NCI-H524 treated with DMSO at 0.1 percent for 48 hours (cell line): Measurements from ENCODE around the gene BCAR1.
"Not testable (repeated sequence)": the region's sequence is repeated elsewhere in the genome, so short reads cannot be mapped to it uniquely, and the experiment has no call there.

Experiments
- DNase-seq: peaks from one replicate; lab custom pipeline; 2025; lab: John Stamatoyannopoulos, UW

BCAR1 gene, protein sequence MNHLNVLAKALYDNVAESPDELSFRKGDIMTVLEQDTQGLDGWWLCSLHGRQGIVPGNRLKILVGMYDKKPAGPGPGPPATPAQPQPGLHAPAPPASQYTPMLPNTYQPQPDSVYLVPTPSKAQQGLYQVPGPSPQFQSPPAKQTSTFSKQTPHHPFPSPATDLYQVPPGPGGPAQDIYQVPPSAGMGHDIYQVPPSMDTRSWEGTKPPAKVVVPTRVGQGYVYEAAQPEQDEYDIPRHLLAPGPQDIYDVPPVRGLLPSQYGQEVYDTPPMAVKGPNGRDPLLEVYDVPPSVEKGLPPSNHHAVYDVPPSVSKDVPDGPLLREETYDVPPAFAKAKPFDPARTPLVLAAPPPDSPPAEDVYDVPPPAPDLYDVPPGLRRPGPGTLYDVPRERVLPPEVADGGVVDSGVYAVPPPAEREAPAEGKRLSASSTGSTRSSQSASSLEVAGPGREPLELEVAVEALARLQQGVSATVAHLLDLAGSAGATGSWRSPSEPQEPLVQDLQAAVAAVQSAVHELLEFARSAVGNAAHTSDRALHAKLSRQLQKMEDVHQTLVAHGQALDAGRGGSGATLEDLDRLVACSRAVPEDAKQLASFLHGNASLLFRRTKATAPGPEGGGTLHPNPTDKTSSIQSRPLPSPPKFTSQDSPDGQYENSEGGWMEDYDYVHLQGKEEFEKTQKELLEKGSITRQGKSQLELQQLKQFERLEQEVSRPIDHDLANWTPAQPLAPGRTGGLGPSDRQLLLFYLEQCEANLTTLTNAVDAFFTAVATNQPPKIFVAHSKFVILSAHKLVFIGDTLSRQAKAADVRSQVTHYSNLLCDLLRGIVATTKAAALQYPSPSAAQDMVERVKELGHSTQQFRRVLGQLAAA

DNA sequence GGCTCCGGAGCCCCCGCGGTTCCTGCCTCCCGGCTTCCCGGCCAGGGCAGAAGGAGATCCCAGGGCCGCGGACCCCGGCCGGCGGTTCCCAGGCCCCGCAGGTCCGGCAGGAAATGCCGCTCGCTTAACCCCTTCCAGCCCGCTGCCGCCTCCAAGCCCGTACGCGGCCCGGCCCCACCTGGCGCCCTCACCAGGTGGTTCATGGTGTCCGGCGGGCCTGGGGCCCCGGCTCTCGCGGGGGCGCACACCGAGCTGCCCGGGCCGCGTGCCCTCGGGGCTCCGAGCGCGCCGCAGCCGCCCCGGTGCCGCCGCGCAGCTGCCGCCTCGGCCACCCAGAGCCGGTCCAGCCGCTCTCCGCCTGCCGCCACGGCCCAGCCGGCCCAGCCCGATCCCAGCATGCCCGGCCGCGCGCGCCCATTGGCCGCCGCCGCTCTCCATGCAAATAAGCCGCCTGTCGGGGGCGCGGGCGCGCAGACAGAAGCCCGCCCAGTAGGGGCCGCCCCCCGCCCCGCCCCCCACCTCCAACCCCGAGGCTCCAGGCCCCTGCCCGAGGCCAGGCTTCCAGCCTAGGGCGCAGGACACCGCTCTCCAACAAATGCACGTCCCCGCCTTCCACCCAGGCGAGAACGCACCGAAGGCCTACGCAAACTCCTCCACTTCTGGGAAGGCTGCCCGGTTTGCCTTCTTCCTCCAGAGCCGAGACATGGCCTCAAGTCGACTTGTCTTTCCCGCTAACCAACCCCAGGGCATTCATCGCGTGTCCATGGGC is at the start of gene BCAR1:
BCAR1 (minus strand) TSS at position 345 of the 769 bp plus-strand sequence; CDS start at position 203, 142 bp downstream.
- peak; percentile 23 for DNase-seq

DNA sequence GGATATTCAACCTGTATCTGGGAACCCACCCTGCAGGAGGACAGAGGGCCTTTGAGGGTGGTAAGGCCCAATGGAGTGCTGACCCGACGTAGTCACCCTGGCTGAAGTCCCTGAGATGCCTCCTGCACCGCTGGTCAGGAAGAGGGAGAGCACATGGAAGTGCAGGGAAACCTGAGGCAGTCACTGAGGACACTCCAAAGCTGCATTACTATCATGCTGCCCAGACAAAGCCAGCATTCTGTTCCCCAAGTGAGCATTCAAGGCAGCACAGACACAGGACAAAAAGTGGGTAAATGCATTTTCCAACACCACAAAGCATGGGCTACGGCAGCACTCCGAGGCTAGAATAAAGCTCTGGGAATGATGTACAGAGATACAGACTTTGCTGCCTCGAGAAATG is 46.8 kb upstream of the BCAR1 start:
- no peak for DNase-seq

DNA sequence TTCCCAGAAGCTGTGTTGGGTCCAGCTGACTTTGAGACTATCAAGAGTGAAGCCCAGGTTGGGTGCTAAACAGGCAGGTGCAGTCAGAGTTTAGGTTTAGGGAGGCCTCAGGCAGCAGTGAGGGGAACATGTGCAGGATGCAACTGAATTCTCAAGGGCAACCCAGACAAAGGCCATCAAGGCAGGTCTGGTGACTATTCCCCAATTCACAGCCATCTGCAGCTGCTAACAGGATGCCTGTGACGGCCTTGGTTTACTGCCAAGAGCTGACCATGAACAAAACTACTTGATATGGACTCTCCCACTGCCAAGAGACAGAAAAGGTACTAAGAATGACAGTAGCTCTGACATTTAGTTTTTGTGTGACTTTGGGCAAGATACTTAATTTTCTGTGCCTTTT is 45.2 kb upstream of the BCAR1 start:
- no peak for DNase-seq

DNA sequence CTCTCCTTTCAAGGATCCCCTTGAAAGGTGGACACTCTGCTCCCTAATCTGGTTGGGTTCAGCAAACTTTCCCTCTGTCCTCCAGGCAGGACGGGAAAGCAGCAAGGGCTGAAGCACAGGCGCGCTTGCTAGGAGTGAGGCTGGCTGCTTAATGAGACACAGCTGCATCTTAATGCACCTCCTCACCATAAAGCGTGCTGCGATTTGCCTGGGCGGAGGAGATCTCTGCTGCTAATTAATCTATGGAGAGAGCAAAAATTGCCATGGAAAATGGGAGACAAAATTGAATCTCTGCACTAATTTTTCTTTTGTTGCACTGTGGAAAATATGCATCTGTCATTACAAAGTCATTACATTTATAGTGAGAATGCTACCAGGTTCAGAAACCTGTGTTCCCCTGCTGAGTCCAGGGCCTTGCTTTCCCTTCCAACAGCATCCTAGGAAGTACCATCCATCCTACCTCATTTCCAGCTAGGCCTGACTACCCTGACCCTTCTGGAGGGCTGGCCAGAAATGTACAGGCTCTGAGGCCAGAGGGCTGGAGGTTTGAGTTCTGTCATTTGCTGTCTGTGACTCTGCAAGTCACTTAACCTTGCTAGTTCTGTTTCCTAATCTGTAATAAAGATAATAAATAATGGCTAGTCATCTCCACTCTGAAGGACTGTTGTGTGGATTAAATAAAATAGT is 43.5 kb upstream of the BCAR1 start:
- no peak for DNase-seq

DNA sequence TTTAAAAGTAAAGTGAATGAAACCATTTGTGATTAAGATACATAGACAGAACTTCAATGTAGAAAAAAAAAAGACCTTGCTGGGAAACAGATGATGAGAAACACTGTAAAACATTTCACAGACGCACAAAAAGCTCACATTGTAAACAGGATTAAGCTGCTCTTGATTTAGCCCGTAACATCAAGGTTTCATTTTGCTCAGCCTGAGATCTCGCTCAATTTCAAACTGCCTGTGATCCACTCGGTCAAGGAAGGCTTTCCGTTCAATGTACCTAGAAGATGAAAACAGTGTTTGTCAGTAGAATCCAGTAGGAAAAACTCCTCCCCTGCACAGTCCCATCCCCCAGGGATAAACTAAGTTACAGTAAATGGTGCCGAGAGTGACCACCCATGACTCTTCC is 42.3 kb upstream of the BCAR1 start:
- DNase-seq: no peak

DNA sequence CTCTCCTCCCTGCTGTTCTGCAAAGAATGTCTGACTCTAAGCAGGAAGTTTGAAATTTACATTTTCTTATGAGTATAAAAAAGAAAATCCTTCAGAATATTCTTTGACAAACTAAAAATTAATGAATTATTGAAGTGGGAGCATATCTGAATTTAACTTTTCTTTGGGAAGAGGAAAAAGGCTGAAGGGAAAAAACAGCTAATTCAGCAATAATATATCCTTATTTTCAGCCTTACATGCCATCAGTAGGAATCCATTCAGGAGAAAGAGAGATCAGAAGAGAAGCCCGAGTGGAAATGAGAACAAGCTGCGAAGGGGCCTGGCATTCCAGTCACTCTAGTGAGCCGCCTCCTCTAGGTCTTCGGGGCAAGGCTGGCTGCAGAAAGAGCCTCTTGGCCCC is 41.7 kb upstream of the BCAR1 start:
- no peak for DNase-seq

DNA sequence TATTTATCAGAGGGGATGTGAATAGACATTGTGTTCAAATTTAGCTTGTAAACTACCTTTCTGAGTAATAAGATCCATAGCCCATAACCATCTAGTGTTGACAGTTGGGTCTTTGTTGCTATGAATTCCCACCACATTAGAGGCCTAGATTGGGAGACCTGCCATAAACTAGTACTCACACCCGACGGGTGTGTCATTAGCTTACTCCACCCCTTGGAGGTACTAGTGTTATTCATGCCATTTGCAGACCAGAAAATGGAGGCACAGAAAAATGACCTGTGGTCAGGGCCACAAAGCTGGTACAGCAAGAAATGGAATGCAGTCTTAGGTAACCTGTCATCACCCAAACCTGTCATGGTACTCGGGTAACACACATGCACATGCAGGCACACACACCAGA is 41.3 kb upstream of the BCAR1 start:
- DNase-seq: no peak

DNA sequence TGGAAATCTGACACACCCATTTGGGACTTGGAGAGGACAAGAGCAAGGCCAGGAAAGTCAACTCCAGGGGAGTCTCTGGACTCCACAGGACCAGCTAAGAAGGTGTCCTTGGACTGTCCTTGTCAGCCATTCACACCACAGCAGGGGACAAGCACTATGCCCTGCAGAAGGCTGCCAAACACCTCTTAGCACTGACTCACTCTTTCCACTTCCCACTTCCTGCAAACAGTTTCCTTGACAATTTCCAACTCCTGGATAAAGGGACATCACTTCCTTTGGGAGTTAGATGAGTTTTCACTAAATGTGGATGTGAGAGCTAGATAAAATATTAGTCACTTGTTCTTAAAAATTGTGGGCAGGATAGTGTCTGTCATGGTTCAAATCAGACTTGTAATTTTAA is 37.8 kb upstream of the BCAR1 start:
- DNase-seq: no peak

DNA sequence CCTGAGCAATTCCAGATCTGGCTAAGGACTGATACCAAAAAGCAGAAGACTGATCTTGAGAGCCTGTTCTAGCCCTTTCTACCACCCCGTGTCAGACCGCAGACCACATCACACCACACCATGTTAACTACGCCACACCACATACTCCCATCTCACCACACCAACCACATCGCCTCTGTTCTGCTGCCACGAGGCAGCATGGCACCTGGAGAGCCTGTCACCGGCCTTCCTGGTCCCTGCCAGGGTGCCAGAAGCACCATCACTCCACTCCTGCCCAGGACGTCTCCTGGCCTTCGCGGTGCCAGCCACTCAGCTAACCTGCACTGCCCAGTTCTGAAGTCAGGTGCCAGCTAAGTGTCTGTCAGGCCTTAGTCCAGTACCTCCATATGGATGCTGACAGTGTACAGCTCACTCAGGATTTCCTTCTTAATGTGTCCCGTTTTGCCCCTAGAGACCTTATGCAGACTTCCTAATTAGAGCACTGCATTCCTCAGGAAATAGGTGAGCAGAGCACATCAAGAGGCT is 37.2 kb upstream of the BCAR1 start:
- DNase-seq: no peak

DNA sequence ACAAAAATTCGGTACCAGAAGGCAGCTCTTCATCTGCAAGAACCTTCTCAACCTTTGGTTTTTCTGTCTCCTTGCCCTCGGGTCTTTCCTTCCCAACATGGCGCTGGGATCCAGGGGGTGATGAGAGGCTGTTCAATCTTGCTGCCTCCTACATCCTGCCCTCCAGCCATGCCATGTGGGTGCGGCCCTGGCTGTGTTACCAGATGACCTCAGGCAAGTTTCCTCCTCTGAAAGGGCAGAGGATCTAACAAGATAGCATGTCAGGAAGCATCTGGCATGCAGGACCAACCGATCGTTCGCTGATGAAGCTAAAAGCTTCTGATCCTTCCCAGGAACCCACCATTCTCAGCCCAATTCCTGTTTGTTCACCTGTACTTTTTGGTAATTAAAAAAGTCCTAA is 36.8 kb upstream of the BCAR1 start:
- DNase-seq: no peak

DNA sequence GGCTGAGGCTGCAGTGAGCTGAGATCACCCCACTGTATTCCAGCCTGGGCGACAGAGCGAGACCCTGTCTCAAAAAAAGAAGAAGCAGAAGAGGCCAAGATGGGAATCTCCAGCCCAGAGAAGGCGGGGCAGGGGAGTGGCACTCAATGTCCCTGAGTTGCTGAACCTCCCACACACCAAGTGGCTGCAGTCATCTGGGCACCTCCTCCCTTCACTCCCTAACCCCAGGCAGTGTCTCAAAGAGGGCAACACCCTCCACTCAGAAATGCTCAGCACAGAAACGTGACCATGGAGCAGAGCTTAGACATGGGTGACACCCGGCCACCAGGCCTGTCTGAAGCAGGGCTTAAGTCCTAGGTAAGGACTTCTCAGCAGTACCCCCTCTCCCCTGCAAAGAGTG is 36.3 kb upstream of the BCAR1 start:
- no peak for DNase-seq

DNA sequence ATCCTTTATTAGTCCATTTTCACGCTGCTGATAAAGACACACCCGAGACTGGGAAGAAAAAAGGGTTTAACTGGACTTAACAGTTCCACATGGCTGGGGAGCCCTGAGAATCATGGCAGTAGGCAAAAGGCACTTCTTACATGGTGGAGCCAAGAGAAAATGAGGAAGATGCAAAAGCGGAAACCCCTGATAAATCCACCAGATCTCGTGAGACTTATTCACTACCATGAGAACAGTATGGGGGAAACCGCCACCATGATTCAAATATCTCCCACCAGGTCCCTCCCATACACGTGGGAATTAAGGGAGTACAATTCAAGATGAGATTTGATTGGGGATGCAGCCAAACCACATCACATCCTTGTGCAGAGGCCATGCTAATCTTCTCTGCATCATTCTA is 35.0 kb upstream of the BCAR1 start:
- no peak for DNase-seq

DNA sequence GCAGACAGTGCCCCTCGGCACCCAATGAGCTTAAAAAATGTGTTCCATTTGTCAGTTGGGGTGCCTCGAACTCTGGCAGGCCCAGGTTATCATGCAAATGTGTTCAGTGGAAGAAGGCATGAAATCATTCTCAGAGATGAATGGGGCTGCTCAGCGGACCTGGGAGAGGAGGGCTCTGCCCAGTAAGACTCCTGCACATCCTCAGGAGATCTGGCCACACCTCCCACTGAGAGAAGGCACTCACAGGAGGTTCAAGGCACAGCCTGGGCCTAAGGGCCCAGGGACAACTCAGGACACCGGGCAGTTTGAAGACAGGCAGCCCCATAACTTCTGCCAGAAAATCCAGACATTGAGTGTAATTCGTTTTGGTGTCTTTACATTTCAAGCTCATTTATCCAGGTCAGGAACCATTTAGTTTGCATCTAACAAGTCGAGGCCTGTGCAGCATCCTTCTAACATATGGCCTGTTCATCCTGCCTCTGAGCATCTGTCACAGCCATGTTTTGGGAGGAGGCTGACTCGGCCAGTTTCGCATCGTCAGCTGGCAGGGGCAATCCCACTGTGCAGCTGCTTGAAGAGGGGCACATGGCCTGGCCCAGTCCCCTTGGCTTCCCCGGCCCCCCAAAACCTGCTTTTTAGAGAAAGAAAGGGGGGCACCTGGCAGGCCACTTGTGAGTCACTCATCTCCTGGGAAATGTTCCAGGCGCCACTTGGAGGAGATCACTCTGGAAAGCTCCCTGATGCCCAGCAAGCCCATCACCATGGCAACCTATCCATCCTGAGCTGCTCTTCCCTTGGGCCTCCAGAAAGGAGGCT is 31.2 kb upstream of the BCAR1 start:
- DNase-seq: peak; percentile 99

DNA sequence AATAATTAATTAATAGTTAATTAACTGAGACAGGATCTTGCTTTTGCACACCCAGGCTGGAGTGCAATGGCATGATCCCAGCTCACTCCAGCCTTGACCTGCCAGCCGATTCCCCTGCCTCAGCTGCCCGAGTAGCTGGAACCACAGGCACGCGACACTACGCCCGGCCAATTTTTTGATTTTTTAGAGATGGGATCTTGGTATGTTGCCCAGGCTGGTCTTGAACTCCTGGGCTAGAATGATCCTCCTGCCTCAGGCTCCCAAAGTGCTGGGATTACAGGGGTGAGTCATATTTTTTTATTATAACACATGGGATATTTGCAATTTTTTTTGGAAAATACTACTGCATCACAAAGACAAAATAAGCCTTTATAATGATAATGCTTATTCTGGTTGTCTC is 30.4 kb upstream of the BCAR1 start:
- no peak for DNase-seq

DNA sequence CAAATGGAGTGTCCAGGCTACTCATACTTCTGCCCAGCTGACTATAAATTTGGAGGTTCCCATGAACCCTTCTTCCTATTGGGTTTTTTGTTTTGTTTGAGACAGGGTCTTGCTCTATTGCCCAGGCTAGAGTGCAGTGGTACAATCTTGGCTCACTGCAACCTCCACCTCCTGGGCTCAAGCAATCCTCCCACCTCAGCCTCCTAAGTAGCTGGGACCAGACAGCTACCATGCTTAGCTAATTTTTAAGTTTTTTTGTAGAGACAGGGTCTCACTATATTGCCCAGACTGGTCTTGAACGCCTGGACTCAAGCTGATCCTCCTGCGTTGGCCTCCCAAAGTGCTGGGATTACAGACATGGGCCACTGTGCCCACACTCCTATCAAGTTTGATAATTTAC is 29.6 kb upstream of the BCAR1 start:
- DNase-seq: not testable (repeated sequence)

DNA sequence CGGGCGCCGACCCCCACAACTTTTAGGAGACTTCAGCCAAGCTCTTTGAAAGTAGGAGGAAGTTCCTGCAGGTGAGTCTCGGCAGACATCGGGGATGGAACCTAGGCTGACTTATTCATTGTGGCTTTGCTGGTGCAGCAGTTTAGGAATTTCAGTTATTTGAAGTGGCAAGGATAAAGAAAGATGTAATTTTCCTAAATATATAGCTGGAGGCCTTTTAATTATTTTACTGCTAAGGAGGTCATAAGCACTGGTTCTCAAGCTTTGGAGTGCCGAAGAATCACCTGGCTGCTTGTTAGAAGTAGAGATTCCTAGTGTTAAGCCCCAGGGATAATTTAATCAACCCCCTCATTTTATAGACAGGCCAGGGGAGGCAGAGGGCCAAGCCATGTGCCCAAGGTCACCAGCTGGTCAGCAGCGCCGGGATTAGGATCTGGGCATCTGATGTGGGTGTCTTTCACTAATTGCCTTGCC is 28.9 kb upstream of the BCAR1 start:
- DNase-seq: peak; percentile 79

DNA sequence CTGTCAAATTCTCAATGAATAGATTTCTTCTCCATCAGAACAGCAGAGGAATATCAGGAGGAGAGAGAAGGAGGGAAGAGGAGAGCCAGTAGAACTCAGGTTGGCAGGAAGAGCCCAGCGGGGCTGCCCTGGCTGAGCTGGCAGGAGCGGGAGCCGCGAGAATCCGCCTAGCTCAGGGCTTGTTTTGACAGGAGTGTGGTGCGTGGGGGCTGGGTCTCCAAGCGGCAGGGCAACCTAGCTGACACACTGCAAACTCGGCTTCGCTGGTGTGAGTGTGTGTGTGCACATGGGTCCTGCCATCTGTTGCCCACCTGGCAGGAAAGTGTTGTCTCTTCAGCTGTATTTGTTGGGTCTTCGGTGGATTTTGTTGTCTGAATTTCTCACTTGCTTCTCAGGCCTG is 27.9 kb upstream of the BCAR1 start:
- DNase-seq: peak; percentile 88

DNA sequence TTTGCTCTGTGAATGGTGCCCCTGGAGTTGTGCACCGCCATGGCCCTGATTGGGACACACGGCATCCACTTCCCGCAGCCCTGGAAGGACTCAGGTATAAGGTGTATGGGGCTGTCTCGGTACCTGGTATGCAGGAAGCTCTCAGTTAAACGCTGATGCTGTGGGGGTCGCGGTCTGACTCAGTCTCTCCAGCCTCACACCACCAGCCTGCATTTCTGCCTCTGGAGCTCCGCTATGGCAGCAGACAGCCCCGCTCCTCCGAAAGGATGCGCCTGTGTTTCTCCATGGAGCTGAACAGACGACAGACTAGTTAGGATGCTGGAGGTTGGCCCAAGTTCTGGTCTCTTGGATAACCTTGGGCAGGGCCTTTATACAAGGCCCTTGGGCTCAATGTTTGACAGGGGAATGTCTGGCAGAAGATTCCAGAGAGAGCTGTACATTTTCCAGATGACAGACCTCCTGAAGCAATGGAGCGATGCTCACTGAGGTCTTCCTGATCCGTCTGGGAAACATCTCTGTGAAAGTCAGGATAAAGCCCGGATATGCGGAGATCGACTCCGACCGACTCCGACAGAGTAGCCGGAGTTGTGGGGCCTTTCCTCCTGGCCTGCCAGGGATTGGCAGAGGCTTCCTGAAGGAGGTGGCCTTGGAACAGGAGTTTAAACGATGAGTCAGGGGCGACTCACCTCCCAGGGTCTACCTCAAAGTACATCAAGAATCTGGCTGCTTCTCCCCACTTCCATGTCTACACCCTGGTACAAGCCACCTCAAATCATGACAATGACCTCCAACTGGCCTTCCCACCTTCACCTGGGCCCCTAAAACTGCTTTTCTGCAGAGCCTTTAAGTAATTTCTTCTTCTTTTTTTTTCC is 21.9 kb upstream of the BCAR1 start:
- DNase-seq: no peak

DNA sequence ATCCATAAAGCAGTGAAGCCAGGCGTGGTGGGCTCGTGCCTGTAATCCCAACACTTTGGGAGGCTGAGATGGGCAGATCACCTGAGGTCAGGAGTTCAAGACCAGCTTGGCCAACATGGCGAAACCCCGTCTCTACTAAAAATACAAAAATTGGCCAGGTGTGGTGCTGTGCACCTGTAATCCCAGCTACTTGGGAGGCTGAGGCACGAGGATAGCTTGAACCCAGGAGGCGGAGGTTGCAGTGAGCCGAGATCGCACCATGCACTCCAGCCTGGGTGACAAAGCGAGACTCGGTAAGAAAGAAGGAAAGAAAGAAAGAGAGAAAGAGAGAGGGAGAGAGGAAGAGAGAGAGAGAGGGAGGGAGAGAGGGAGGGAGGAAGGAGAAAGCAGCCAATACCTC is 21.2 kb upstream of the BCAR1 start:
- not testable (repeated sequence) for DNase-seq
